GM19043 (cell line): ENCODE measurements around the gene GNGT2.

Source experiments
- ATAC-seq: cut with Tn5 transposase; IDR thresholded peaks from one replicate; pipeline ENCODE4 v1.9.1; 2021; ENCODE audit warnings: low read depth; ENCODE audit not compliant: unreplicated experiment

The GNGT2 gene

DNA sequence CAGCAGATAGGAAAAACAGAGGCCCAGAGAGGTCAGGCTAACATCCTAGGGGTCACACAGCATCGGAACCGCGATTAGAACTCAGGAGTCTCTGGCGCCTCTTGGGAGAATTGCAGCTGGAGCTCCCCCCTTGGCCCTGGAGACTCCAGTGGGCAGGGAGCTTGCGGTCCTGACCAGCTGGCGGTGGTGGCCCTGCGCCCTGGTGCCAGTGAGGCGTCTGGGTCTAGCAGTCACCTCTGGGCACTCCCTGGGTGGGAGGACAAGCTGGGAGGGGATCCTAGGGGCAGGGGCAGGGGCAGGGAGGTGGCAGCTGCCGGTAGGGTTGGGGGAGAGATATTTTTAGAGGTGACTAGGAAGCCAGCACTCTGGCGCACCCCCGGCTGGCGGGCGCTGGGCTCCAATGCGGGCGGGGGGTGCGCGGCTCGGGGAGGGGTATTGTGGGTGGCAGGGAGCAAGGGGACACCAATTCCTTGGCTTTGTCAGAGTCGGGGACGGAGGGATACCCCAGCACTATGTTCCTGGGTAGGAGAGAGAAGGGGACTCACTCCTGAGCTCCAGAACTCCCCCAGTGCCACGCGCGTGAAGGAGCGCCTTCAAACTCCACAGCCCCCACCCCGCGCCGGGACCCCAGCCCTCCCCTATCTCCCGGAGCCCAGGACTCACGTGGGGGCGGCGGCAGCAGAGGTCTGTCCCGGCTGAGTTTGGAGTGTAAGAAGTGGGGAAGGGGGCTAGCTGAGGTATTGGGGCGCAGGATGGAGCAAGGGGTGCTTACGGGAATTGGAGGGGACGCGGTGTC lies 19.6 kb upstream of the GNGT2 start:
- ATAC-seq: no peak

DNA sequence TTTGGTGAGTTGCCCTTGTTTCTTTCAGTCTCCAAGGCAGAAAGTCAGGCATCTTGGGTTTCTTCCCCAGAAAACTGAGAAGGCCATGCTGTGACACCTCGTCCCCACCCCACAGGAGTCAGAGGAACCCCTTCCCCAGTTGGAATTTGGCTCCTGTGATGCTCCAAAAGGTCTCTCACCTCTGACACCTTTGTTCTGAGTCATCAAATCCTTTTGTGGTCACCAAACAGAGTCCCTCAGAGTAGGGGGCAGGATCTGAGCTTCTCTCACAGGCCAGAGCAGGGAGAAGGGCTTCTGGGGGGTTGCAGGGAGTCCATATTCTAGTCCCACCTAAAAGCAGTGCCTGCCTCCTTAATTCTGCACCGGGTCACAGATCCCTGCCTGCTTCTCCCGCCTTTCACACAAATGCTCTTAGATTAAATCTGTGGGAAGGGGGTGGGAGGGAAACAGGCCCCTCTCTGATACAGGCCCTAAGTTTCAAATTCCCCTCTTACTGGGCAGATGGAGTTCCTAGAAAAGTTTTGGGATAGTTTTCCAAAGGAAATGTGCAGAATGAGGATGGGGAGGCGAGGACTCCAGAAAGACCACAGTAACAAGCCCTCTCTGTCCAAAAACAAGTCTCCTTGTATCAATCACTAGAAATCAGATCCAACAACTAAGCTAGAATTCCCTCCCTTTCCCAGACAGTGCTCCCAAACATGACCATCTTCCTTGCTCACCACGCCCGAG lies 18.9 kb upstream of the GNGT2 start:
- ATAC-seq: no peak

- ATAC-seq: no peak
These were observed 17.3 kb upstream of the GNGT2 start for GRCh38 chr17:49227436-49228261.

GRCh38 chr17:49226771-49227435 lies 16.5 kb upstream of the GNGT2 start:
- ATAC-seq: no peak

DNA sequence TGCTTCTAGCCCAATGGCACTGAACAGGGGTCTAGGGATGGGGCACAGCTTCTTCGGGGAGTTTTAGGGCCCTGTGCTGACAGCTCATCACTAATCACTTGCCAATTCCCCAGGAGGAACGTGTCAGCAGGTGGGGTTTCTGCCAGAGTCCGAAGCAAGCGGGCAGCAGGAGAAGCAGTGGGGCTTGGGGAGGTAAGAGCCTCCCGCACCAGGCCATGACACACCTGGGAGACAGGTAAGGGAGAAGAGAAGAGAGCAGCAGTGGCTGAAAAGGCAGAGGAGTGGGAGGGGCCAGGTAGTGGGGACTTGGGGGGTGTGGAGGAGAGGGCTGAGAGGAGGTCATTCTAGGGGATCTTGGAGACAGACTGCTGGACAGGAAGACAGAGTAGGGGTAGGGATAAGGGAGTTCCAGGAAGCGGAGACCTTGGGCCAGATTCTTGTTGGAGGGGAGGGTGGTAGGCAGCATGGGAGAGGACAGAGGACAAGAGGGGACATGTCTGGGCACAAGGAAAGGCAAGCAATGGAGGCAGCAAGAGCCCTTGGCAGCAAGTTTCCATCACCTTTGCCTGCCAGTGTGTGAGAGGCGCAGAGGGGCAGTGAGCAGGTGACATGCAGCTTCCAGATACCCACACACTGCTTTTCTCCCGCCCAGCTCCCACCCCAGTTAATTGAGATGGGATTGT lies 15.3 kb upstream of the GNGT2 start:
- ATAC-seq: no peak

DNA sequence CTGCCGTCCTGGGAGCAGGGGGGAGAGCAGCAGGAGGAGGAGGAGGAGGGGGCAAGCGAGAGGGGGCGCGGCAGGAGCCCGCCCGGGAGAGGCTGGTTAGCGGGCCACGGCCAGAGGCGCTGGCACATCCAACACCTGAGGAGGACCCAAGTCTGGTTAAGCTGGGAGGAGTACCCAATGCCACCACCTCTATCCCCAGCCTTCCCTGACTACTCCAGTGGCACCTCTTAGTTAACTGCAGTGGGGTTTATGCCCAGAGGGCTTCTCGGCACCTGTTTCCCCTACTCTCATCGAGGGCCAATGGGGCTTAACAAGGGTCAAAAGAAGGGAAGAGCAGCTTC lies 14.6 kb upstream of the GNGT2 start:
- ATAC-seq: no peak

DNA sequence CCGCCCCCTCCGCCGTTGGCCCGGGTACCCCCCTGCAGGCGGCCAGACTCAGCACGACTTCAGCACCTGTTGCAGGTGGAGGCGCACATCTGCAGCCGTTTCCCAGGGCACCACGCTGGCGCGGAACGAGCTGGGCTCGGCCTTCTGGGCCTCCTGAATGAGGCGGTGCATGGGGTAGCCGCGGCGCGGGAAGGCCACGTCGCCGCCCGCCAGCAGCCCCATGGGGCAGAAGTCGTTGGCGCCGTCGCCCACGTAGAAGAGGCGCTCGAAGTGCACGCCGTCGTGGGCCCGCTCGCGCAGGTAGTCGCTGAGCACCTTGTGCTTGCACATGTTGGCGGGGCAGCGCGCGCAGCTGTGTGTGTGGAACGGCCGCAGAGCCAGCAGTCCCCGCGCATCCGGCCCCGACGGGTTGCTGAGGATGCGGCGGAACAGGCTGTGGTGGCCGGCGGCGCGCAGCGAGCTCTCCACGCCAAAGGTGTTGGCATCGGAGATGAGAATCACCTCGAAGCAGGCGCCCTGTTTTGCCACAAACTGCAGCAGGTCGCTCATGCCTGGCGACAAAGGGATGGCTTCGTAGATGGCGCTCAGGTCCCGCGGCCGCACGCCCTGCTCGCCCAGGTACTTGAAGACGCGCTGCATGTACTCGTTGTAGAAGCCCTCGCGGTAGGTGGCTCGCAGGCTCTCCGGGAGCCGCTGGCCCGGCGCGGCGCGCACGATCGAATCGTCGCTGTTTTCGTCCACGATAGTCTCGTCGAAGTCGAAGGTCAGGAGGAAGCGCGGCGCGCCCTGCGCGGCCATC lies 14.0 kb upstream of the GNGT2 start:
- no peak for ATAC-seq

DNA sequence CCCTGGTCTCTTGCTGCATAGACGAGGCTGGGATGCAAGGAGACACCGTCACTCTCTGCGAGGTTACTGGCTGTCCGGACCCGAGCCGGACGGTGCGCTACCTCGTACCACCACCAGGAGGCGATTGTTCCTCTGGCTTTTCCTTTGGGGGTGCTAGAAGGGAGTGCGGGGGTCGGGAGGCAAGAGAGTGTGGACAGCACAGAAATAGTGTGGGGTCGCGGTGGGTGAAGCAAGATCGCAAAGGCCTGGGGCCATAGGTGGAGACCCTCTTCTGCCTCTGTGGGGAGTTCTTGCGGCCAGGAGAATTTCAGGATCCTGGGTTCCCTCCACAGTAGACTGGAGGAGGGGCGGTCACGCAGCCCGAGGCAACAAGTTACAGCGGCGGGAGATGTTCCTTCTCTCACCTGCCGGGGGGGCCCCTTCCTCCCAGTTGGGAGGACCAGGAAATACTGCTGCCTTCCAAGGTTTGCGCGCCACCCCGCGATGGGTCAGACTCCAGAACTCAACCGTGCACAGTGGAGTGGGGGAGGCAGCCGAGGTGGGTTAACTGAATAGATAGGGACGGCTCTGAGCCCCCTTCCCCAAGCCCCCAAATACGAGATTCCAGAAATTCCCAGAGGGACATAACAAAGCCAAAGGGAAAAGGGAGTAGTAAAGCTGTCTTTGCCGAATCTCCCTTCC lies 13.3 kb upstream of the GNGT2 start:
- no peak for ATAC-seq

DNA sequence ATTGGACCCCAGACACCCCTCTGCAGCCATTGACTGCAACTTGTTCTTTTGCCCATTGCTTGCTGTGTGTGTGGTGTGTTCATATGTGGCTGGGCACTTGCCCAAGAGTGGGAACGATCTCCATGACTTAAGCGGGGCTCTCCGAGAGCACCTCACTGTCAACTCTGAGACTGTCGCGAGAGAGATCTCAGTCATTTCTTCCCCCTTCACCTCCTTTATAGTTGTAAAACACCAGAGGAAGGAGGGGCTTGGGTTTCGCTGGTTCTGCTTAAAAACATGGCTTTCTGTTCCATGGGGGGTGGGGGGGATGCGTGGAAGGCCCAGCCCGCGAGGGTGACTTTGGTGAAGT lies 12.8 kb upstream of the GNGT2 start:
- no peak for ATAC-seq

- ATAC-seq: no peak
These were observed 9.6 kb upstream of the GNGT2 start for GRCh38 chr17:49219987-49220386.

GRCh38 chr17:49218941-49219913 lies 8.9 kb upstream of the GNGT2 start:
- ATAC-seq: no peak

DNA sequence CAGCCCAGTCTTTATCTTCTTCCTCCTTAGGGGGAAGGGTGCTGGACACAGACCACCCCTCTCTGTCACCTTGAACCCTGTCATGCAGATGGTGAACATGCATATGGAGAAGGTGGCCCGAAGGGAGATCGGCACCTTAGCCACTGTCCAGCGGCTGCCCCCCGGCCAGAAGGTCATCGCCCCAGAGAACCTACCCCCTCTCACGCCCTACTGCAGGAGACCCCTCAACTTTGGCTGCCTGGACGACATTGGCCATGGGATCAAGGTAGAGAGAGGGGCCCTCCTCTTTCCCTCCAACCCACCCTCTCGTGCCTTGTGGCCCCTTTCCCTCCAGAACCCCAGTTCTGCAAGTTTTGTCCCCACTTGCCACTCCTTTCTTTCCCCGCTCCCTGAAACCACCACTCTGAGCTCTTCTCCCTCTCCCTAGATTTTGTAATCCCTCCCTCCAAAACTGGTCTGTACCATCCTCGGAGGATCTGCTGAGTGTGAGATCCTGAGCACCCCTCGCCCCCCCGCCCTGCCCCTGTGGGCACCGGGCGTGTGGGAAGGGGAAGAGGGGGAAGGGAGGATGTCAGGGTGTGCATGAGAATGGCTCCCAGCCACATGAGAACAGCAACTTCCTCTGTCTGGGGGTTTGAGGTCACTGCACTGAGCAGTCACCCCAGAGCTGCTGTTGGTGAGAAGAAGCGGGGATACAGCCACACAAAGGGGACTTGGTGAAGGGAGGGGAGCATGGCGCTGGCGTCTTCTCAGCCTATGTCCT lies 7.5 kb upstream of the GNGT2 start:
- ATAC-seq: no peak

- ATAC-seq: no peak
These were observed 6.7 kb upstream of the GNGT2 start for GRCh38 chr17:49216953-49217650.

GRCh38 chr17:49216482-49216881 lies 6.1 kb upstream of the GNGT2 start:
- ATAC-seq: no peak

DNA sequence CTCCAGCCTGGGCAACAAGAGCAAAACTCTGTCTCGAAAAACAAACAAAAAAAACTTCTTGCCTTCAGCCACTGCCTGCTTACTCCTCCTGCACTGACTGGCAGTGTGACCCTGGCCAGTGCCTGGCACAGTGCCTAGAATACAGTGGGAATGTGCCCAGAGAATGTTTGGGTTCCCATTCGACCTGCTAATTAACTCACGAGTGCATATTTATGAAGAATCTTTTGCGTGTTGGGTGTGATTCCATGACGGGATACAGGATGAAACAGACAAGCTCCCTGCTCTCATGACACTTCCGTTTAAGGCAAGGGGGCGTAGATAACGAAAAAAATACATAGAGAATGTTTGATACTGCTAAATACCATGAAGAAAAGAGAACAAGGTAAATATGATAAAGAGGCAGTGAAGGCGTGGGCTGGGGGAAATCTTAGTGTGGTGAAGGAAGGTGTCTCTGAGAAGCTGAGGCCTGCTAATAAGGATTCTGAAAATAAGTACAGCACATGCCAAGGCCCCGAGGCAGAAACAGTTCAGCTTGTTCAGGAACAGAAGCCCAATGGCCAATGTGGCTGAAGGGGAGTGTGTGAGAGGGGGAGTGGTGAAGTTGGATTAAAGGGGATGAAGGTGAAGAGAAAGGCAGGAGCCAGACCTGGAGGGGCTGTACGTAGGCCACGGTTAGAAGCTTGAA lies 4.4 kb upstream of the GNGT2 start:
- ATAC-seq: no peak

- ATAC-seq: no peak
These were observed 3.5 kb upstream of the GNGT2 start for GRCh38 chr17:49213847-49214246.
